Endodermal cell (in vitro differentiated cells): ENCODE data around the gene BICRA. TPM values are rescaled to one million over a fixed set of nuclear protein-coding genes. Genes with fewer than 3 reads are reported as not detected.
A peak's percentile ranks its signal among the peaks of the same experiment; 100 is the strongest.
"Not testable (repeated sequence)": the region's sequence is repeated elsewhere in the genome, so short reads cannot be mapped to it uniquely, and the experiment has no call there.

Experiments
- DNase-seq: peaks from one replicate; pipeline ENCODE4 v3.0.0-alpha.2; 2017
- H3K27ac ChIP-seq: 2 replicates; pipeline ENCODE4 v1.5.1; 2013; ENCODE audit warnings: mild to moderate bottlenecking, low read depth, low read length, moderate library complexity
- H3K27me3 ChIP-seq: 2 replicates; pipeline ENCODE4 v1.6.1; 2013; ENCODE audit warnings: mild to moderate bottlenecking, low read length, moderate library complexity; ENCODE audit not compliant: insufficient read depth, control insufficient read depth, poor library complexity, severe bottlenecking
- H3K36me3 ChIP-seq: 2 replicates; pipeline ENCODE4 v1.7.0; 2013; ENCODE audit warnings: mild to moderate bottlenecking, low read length, moderate library complexity; ENCODE audit not compliant: control insufficient read depth, insufficient read depth
- H3K4me1 ChIP-seq: one replicate; pipeline ENCODE4 v1.7.0; 2013; ENCODE audit warnings: low read length; ENCODE audit not compliant: control insufficient read depth, insufficient read depth
- H3K4me3 ChIP-seq: 2 replicates; pipeline ENCODE4 v1.5.1; 2013; ENCODE audit warnings: mild to moderate bottlenecking, low read length, moderate library complexity
- H3K9ac ChIP-seq: 2 replicates; pipeline ENCODE4 v1.6.1; 2013; ENCODE audit warnings: mild to moderate bottlenecking, low read length, moderate library complexity; ENCODE audit not compliant: poor library complexity, severe bottlenecking; ENCODE audit errors: extremely low read depth
- H3K9me3 ChIP-seq: 2 replicates; pipeline ENCODE4 v1.6.1; 2013; ENCODE audit warnings: mild to moderate bottlenecking, low read length, moderate library complexity; ENCODE audit not compliant: control insufficient read depth
- H3K27ac Mint-ChIP-seq: 2 replicates; pipeline ENCODE4 v1.8.0; 2020; ENCODE audit warnings: mixed read lengths
- H3K27me3 Mint-ChIP-seq: 2 replicates; pipeline ENCODE4 v1.8.0; 2021; ENCODE audit warnings: mild to moderate bottlenecking, mixed read lengths; ENCODE audit not compliant: insufficient read depth
- H3K36me3 Mint-ChIP-seq: 2 replicates; pipeline ENCODE4 v1.8.0; 2020; ENCODE audit warnings: low read depth, mixed read lengths
- H3K4me1 Mint-ChIP-seq: 2 replicates; pipeline ENCODE4 v1.8.0; 2020; ENCODE audit warnings: mixed read lengths
- H3K4me3 Mint-ChIP-seq: 2 replicates; pipeline ENCODE4 v1.8.0; 2020; ENCODE audit warnings: mild to moderate bottlenecking, moderate library complexity, mixed read lengths
- H3K9me3 Mint-ChIP-seq: 2 replicates; pipeline ENCODE4 v1.8.0; 2020; ENCODE audit warnings: mild to moderate bottlenecking, mixed read lengths
- WGBS, 2 experiments: methylation state at CpG; one replicate each; pipeline versions ENCODE4 v1.1.5 to v1.1.7; 2013; ENCODE audit warnings: missing lambda C conversion rate in 2 of 2, mixed read lengths in 1 of 2; ENCODE audit not compliant: insufficient coverage in 1 of 2, insufficient read length in 1 of 2; 5-methylcytosine and 5-hydroxymethylcytosine counted together
- total RNA-seq, 2 donors: library from RNA; stranded (reverse); fragmentation: NEBNext Ultra II Directional in 1 of 2; extraction: Animal tissue kit (Norgen Biotek cat#: 25700) in 1 of 2; gene quantifications; 2 replicates in 1 of 2; 3 replicates in 1 of 2; pipeline ENCODE4 v1.2.1, GENCODE V29; 2021
- TF ChIP-seq, protein P1 (sequence below): fragments of 200-600 bp; sonication (generic); conservative IDR thresholded peaks from 2 replicates; pipeline ENCODE4 v1.5.0; 2021; ENCODE audit warnings: antibody characterized with exemption, mild to moderate bottlenecking

The BICRA gene
- total RNA-seq, 2 donors from 2014 or later = 30.0 to 30.1 TPM

DNA sequence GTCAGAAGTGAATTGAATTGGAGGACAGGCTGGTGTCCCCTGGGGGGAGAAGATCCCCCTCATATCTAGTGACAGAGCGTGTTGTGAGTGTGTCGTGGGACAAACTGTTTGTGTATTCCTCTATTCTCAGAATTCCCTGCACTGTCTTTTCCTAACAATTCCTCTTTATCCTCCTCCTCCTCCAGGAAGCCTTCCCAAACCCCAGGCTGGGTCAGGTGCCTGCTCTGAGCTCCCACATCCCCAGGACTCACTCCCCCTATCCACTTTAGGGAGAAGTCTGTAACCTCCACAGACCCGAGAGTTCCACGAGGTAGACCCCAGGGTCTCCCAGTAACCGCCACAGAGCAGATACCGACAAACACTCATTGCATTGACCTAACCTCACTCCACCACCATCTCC is 15.1 kb upstream of the BICRA start:
- no peak for DNase-seq
- H3K9ac ChIP-seq = no peak overlapping the region
- no peaks in the 10 kb centered on the region for H3K9me3 Mint-ChIP-seq
- no peaks in the 10 kb centered on the region for H3K27me3 Mint-ChIP-seq
- TF ChIP-seq, protein P1, sequence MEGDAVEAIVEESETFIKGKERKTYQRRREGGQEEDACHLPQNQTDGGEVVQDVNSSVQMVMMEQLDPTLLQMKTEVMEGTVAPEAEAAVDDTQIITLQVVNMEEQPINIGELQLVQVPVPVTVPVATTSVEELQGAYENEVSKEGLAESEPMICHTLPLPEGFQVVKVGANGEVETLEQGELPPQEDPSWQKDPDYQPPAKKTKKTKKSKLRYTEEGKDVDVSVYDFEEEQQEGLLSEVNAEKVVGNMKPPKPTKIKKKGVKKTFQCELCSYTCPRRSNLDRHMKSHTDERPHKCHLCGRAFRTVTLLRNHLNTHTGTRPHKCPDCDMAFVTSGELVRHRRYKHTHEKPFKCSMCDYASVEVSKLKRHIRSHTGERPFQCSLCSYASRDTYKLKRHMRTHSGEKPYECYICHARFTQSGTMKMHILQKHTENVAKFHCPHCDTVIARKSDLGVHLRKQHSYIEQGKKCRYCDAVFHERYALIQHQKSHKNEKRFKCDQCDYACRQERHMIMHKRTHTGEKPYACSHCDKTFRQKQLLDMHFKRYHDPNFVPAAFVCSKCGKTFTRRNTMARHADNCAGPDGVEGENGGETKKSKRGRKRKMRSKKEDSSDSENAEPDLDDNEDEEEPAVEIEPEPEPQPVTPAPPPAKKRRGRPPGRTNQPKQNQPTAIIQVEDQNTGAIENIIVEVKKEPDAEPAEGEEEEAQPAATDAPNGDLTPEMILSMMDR = no peak
- H3K4me1 ChIP-seq = peaks cover 2% of the 10 kb centered on the region
- H3K4me1 Mint-ChIP-seq = peaks cover 3% of the 10 kb centered on the region
- H3K4me3 ChIP-seq = no peak overlapping the region
- H3K9me3 ChIP-seq = no peaks in the 10 kb centered on the region
- no peak overlapping the region for H3K27ac Mint-ChIP-seq
- no peaks in the 10 kb centered on the region for H3K36me3 ChIP-seq
- no peaks in the 10 kb centered on the region for H3K27me3 ChIP-seq
- H3K4me3 Mint-ChIP-seq = no peak overlapping the region
- no peak overlapping the region for H3K27ac ChIP-seq
- H3K36me3 Mint-ChIP-seq = no peaks in the 10 kb centered on the region
- 92 to 93% methylated on average over 3 to 6 of the region's 6 CpGs for WGBS, 2 experiments

DNA sequence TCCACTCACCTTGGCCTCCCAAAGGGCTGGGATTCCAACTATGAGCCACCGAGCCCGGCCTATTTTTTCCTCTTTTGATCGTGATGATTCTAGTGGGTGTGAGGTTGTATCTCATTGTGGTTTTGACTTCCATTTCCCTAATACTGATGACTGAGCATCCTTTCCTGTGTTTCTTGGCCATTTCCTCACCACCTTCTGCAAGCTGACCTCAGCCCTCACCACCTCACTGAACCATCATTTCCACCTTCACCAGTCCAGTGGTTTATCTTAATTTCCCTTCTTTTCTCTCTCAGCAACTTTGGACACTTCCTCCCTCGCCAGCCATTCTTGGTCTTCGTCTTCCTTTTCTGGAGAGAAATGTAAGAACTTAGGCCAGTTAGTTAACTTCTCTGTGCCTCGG is 13.0 kb upstream of the BICRA start:
- H3K27ac Mint-ChIP-seq = no peak overlapping the region
- H3K4me1 Mint-ChIP-seq = peaks cover 8% of the 10 kb centered on the region
- Histone ChIP-seq H3K9ac (no peak overlapping the region), H3K9me3 (no peaks in the 10 kb centered on the region), H3K36me3 (no peaks in the 10 kb centered on the region), H3K4me1 (peaks cover 2% of the 10 kb centered on the region), H3K27me3 (no peaks in the 10 kb centered on the region), H3K27ac (no peak overlapping the region), H3K4me3 (no peak overlapping the region)
- no peak overlapping the region for H3K4me3 Mint-ChIP-seq
- TF ChIP-seq, protein P1 = no peak
- 92 to 98% methylated on average over 2 to 5 of the region's 6 CpGs for WGBS, 2 experiments
- H3K36me3 Mint-ChIP-seq = no peaks in the 10 kb centered on the region
- H3K27me3 Mint-ChIP-seq = no peaks in the 10 kb centered on the region
- no peak for DNase-seq
- H3K9me3 Mint-ChIP-seq = no peaks in the 10 kb centered on the region

DNA sequence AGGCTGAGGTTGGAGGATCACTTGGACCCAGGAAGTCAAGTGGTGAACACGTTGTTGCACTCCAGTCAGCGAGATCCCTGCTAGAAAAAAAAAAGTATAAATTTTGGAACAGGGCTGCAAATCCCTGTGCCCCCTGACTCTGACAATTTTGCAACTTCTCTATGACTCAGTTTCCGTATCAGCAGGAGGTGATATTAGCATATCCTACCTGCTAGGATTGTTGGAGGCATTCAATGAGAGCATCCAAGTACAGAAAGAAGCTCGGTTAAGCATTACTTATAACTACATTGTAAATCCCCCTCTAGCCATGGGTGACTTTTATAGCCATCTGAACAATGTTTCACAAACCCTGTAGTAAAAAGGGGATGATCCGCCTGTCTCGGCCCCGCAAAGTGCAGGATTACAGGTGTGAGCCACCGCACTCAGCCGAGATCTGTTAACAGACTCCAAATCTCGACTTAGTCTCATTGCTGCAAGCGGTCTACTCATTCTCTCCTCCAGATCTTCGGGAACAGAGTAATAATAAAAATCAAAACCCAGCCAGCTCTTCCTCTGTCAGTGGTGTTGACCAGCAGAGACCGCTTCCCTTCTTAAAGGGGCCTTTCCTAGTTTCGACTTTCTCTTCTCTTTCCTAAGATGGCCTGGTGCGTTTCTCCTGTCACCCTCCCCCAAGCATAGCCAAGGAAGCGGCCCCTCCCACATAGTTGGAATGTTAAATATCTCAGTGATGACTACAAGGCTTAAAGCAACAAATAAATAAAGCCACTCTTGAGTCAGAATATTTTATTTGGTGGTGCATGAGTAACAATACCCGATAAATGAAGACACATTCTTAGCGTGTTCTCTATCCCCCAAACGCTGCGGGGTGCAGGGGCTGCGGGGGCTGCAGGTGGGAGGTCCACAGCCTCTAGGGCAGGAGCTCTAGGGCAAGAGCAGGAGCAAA is 10.3 kb upstream of the BICRA start:
- Histone ChIP-seq H3K4me3 (peak overlapping the region; percentile 93), H3K9me3 (no peaks in the 10 kb centered on the region), H3K9ac (peak overlapping the region; percentile 44), H3K27ac (peak overlapping the region; percentile 41), H3K4me1 (peaks cover 2% of the 10 kb centered on the region), H3K27me3 (no peaks in the 10 kb centered on the region), H3K36me3 (no peaks in the 10 kb centered on the region)
- Mint-ChIP-seq H3K9me3 (no peaks in the 10 kb centered on the region), H3K27me3 (peaks cover 4% of the 10 kb centered on the region), H3K36me3 (no peaks in the 10 kb centered on the region), H3K4me1 (peaks cover 8% of the 10 kb centered on the region), H3K27ac (peak overlapping the region; percentile 88), H3K4me3 (peak overlapping the region; percentile 69)
- peak; percentile 91 for DNase-seq
- 14% methylated on average over 16 to 21 of the region's 21 CpGs for WGBS, 2 experiments
- TF ChIP-seq, protein P1 = no peak

DNA sequence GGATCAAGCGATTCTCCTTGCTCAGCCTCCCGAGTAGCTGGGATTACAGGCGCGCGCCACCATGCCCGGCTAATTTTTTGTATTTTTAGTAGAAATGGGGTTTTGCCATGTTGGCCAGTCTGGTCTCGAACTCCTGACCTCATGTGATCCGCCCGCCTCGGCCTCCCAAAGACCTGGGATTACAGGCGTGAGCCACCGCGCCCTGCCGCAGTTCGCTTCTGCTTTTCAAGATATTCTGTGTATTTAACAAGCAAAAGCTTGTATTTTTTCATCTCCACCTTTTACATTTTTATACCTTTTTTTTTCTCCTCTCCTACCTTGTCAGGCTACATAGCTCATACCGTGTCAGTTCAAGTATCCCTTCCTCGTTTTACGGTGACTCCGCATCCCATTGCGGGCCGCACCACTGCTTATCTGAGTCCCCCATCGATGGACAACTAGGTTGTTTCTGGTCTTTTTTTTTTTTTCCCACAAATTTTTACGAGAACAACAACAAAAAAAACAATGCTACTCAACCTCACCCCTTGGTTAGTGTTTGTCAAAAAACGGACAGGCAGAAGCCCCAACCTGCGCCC is 9.2 kb upstream of the BICRA start:
- not testable (repeated sequence) for H3K27ac ChIP-seq, H3K9me3 ChIP-seq, DNase-seq, H3K36me3 ChIP-seq, H3K4me1 ChIP-seq, H3K4me1 Mint-ChIP-seq, H3K27me3 Mint-ChIP-seq, H3K36me3 Mint-ChIP-seq, H3K9me3 Mint-ChIP-seq, H3K27me3 ChIP-seq
- WGBS, 2 experiments = 35 to 36% methylated on average over 20 to 25 of the region's 25 CpGs
- peak overlapping the region; percentile 69 for H3K4me3 Mint-ChIP-seq
- peak overlapping the region; percentile 93 for H3K4me3 ChIP-seq
- peak overlapping the region; percentile 54 for H3K9ac ChIP-seq
- H3K27ac Mint-ChIP-seq = peak overlapping the region; percentile 29
